ENCODE results near the gene FOXP1.
A peak's percentile ranks its signal among the peaks of the same experiment; 100 is the strongest.

Gene FOXP1

GRCh38 chr3:71062037-71062932 lies 521.2 kb downstream of the FOXP1 start:
- no peak overlapping the region for H3K9ac ChIP-seq (ENCODE audit: low read length)
- H4K20me1 ChIP-seq (ENCODE audit: insufficient read depth, low read length), result peaks cover 11% of the 10 kb centered on the region; the same call in 1 of the 2 replicates
- H3K27ac ChIP-seq (ENCODE audit: low read depth, low read length, poor library complexity, severe bottlenecking), result no peak overlapping the region
- H3K4me3 ChIP-seq (ENCODE audit: low read depth, low read length, poor library complexity, severe bottlenecking), result no peak overlapping the region
- H3K4me2 ChIP-seq (ENCODE audit: low read length), result peak overlapping the region; percentile 72
- peaks cover 77% of the 10 kb centered on the region for H3K79me2 ChIP-seq (ENCODE audit: insufficient read depth, low read length)
- no peaks in the 10 kb centered on the region for H3K9me3 ChIP-seq (ENCODE audit: low read length)
- no peak overlapping the region for H2AFZ ChIP-seq (ENCODE audit: low read length)
- H3K27me3 ChIP-seq (ENCODE audit: insufficient read depth, low read length), result no peaks in the 10 kb centered on the region
- H3K36me3 ChIP-seq (ENCODE audit: insufficient read depth, low read length), result peaks cover 5% of the 10 kb centered on the region; the same call in 1 of the 2 replicates
- peaks cover 75% of the 10 kb centered on the region for H3K4me1 ChIP-seq (ENCODE audit: insufficient read depth, low read length, severe bottlenecking)
- no peaks in the 10 kb centered on the region for H3K9me2 ChIP-seq (ENCODE audit: low read depth, low read length)
- no peaks in the 10 kb centered on the region for H3F3A ChIP-seq (ENCODE audit: insufficient read depth, low read length)
- TF ChIP-seq CTCF (IDR thresholded peaks at IDR 0.05; ENCODE audit: low read length) (no peak), EZH2 (IDR thresholded peaks at IDR 0.05; ENCODE audit: borderline replicate concordance, low read length) (no peak)

- no peak overlapping the region for H3K27ac ChIP-seq (ENCODE audit: low read depth, low read length, poor library complexity, severe bottlenecking)
- no peak for TF ChIP-seq CTCF (IDR thresholded peaks at IDR 0.05; ENCODE audit: low read length)
- no peak for TF ChIP-seq EZH2 (IDR thresholded peaks at IDR 0.05; ENCODE audit: borderline replicate concordance, low read length)
- peaks cover 68% of the 10 kb centered on the region for H3K4me1 ChIP-seq (ENCODE audit: insufficient read depth, low read length, severe bottlenecking)
- no peak overlapping the region for H3K9ac ChIP-seq (ENCODE audit: low read length)
- no peaks in the 10 kb centered on the region for H3F3A ChIP-seq (ENCODE audit: insufficient read depth, low read length)
- peaks cover 11% of the 10 kb centered on the region; the same call in 1 of the 2 replicates for H4K20me1 ChIP-seq (ENCODE audit: insufficient read depth, low read length)
- H3K4me3 ChIP-seq (ENCODE audit: low read depth, low read length, poor library complexity, severe bottlenecking), result no peak overlapping the region
- no peaks in the 10 kb centered on the region for H3K9me3 ChIP-seq (ENCODE audit: low read length)
- H3K9me2 ChIP-seq (ENCODE audit: low read depth, low read length), result no peaks in the 10 kb centered on the region
- H2AFZ ChIP-seq (ENCODE audit: low read length), result no peak overlapping the region
- peaks cover 75% of the 10 kb centered on the region for H3K79me2 ChIP-seq (ENCODE audit: insufficient read depth, low read length)
- no peaks in the 10 kb centered on the region for H3K27me3 ChIP-seq (ENCODE audit: insufficient read depth, low read length)
- no peak overlapping the region for H3K4me2 ChIP-seq (ENCODE audit: low read length)
- peaks cover 5% of the 10 kb centered on the region; the same call in 1 of the 2 replicates for H3K36me3 ChIP-seq (ENCODE audit: insufficient read depth, low read length)
These were observed 521.9 kb downstream of the FOXP1 start for GRCh38 chr3:71061581-71061980.

- no peak overlapping the region for H3K27ac ChIP-seq (ENCODE audit: low read depth, low read length, poor library complexity, severe bottlenecking)
- peaks cover 75% of the 10 kb centered on the region for H3K79me2 ChIP-seq (ENCODE audit: insufficient read depth, low read length)
- no peak overlapping the region for H2AFZ ChIP-seq (ENCODE audit: low read length)
- H3K9ac ChIP-seq (ENCODE audit: low read length), result no peak overlapping the region
- H3K4me1 ChIP-seq (ENCODE audit: insufficient read depth, low read length, severe bottlenecking), result peaks cover 63% of the 10 kb centered on the region
- no peak overlapping the region for H3K4me3 ChIP-seq (ENCODE audit: low read depth, low read length, poor library complexity, severe bottlenecking)
- no peak overlapping the region for H3K4me2 ChIP-seq (ENCODE audit: low read length)
- no peak for TF ChIP-seq CTCF (IDR thresholded peaks at IDR 0.05; ENCODE audit: low read length)
- no peak for TF ChIP-seq EZH2 (IDR thresholded peaks at IDR 0.05; ENCODE audit: borderline replicate concordance, low read length)
- H3K9me3 ChIP-seq (ENCODE audit: low read length), result no peaks in the 10 kb centered on the region
- peaks cover 5% of the 10 kb centered on the region; the same call in 1 of the 2 replicates for H3K36me3 ChIP-seq (ENCODE audit: insufficient read depth, low read length)
- H4K20me1 ChIP-seq (ENCODE audit: insufficient read depth, low read length), result peaks cover 11% of the 10 kb centered on the region; the same call in 1 of the 2 replicates
- no peaks in the 10 kb centered on the region for H3K27me3 ChIP-seq (ENCODE audit: insufficient read depth, low read length)
- no peaks in the 10 kb centered on the region for H3F3A ChIP-seq (ENCODE audit: insufficient read depth, low read length)
- H3K9me2 ChIP-seq (ENCODE audit: low read depth, low read length), result no peaks in the 10 kb centered on the region
These were observed 522.5 kb downstream of the FOXP1 start for GRCh38 chr3:71061037-71061436.
